ENCODE results near the gene SCFD2. TPM values are rescaled to one million over a fixed set of nuclear protein-coding genes. Genes with fewer than 3 reads are reported as not detected.
"Not testable (repeated sequence)": the region's sequence is repeated elsewhere in the genome, so short reads cannot be mapped to it uniquely, and the experiment has no call there.

Gene SCFD2
- total and polyA plus RNA-seq, 7 experiments from 2014 or later, result 13.4 to 32.8 (median 20.8) TPM

GRCh38 chr4:52992551-52992950 is 373.3 kb downstream of the SCFD2 start:
- CTCF ChIA-PET; H3K4me3 ChIP-seq (ENCODE audit: low read length): not testable (repeated sequence)
- H3K36me3 Mint-ChIP-seq, result peaks cover 0 to 35% (median 13%) of the 10 kb centered on the region in 5 donors

GRCh38 chr4:52991472-52991871 is 374.4 kb downstream of the SCFD2 start:
- Histone ChIP-seq H3K4me1 (ENCODE audit: control insufficient read depth in 2 of 2, insufficient read depth in 2 of 2, low read length in 2 of 2) (no peaks in the 10 kb centered on the region), H3K4me3 (ENCODE audit: low read length) (no peak overlapping the region), H3K27ac (ENCODE audit: low read depth, low read length) (no peak overlapping the region), H3K27me3 (ENCODE audit: control insufficient read depth in 2 of 2, insufficient read depth in 2 of 2, low read length in 2 of 2) (no peaks in the 10 kb centered on the region), H3K36me3 (ENCODE audit: control insufficient read depth in 2 of 3, insufficient read depth in 3 of 3, low read length in 3 of 3) (no peaks in the 10 kb centered on the region), H3K9me3 (ENCODE audit: control insufficient read depth in 2 of 3, low read length in 3 of 3) (no peaks in the 10 kb centered on the region)
- Mint-ChIP-seq H3K27ac (no peak overlapping the region), H3K4me3 (no peak overlapping the region), H3K36me3 (peaks cover 0 to 31% (median 13%) of the 10 kb centered on the region in 5 donors), H3K27me3 (no peaks in the 10 kb centered on the region), H3K9me3 (peaks cover 0 to 20% (median 1%) of the 10 kb centered on the region in 11 donors), H3K4me1 (peaks cover 0 to 5% (median 0%) of the 10 kb centered on the region in 7 donors)
- no peak for DNase-seq
- POLR2A ChIA-PET, result no interaction called here
- ATAC-seq, result no peak
- CTCF ChIA-PET, result interaction anchor here (0.6 kb wide), 1 partner anchor 67 kb away, joined by 3 read pairs; no protein-coding TSS in a partner anchor
- intact Hi-C loops (cut with micrococcal nuclease), result no loop called here

More at GRCh38 chr4:52992551-52992950, 373.3 kb downstream of the SCFD2 start:
- H3K27ac Mint-ChIP-seq; H3K27me3 ChIP-seq (ENCODE audit: control insufficient read depth in 2 of 2, insufficient read depth in 2 of 2, low read length in 2 of 2); H3K9me3 ChIP-seq (ENCODE audit: control insufficient read depth in 2 of 3, low read length in 3 of 3); POLR2A ChIA-PET; DNase-seq; H3K27me3 Mint-ChIP-seq; H3K36me3 ChIP-seq (ENCODE audit: control insufficient read depth in 2 of 3, insufficient read depth in 3 of 3, low read length in 3 of 3); ATAC-seq; intact Hi-C loops (cut with micrococcal nuclease); H3K4me1 ChIP-seq (ENCODE audit: control insufficient read depth in 2 of 2, insufficient read depth in 2 of 2, low read length in 2 of 2); H3K4me3 Mint-ChIP-seq; H3K4me1 Mint-ChIP-seq; H3K27ac ChIP-seq (ENCODE audit: low read depth, low read length): not testable (repeated sequence)
- peaks cover 0 to 20% (median 1%) of the 10 kb centered on the region in 11 donors for H3K9me3 Mint-ChIP-seq

- no peaks in the 10 kb centered on the region for H3K27me3 ChIP-seq (ENCODE audit: control insufficient read depth in 2 of 2, insufficient read depth in 2 of 2, low read length in 2 of 2)
- no peaks in the 10 kb centered on the region for H3K9me3 ChIP-seq (ENCODE audit: control insufficient read depth in 2 of 3, low read length in 3 of 3)
- no peaks in the 10 kb centered on the region for H3K4me1 ChIP-seq (ENCODE audit: control insufficient read depth in 2 of 2, insufficient read depth in 2 of 2, low read length in 2 of 2)
- H3K27me3 Mint-ChIP-seq, result no peaks in the 10 kb centered on the region
- no peak overlapping the region for H3K4me3 Mint-ChIP-seq
- peak overlapping the region in 1 of 9 donors; percentile 31 for H3K27ac Mint-ChIP-seq
- H3K9me3 Mint-ChIP-seq, result peaks cover 0 to 20% (median 1%) of the 10 kb centered on the region in 11 donors
- DNase-seq, result no peak
- peaks cover 0 to 5% (median 0%) of the 10 kb centered on the region in 7 donors for H3K4me1 Mint-ChIP-seq
- CTCF ChIA-PET, result no interaction called here
- ATAC-seq, result no peak
- H3K4me3 ChIP-seq (ENCODE audit: low read length), result no peak overlapping the region
- no peaks in the 10 kb centered on the region for H3K36me3 ChIP-seq (ENCODE audit: control insufficient read depth in 2 of 3, insufficient read depth in 3 of 3, low read length in 3 of 3)
- intact Hi-C loops (cut with micrococcal nuclease), result no loop called here
- H3K27ac ChIP-seq (ENCODE audit: low read depth, low read length), result no peak overlapping the region
- POLR2A ChIA-PET, result no interaction called here
- peaks cover 0 to 31% (median 13%) of the 10 kb centered on the region in 5 donors for H3K36me3 Mint-ChIP-seq
Observed at GRCh38 chr4:52990706-52991105, 375.2 kb downstream of the SCFD2 start.

GRCh38 chr4:52989865-52990264 is 376.0 kb downstream of the SCFD2 start:
- Mint-ChIP-seq H3K27me3 (no peaks in the 10 kb centered on the region), H3K36me3 (peaks cover 0 to 30% (median 13%) of the 10 kb centered on the region in 5 donors), H3K27ac (peak overlapping the region in 1 of 9 donors; percentile 9), H3K4me1 (peaks cover 0 to 5% (median 0%) of the 10 kb centered on the region in 7 donors), H3K4me3 (no peak overlapping the region), H3K9me3 (peaks cover 0 to 20% (median 1%) of the 10 kb centered on the region in 11 donors)
- Histone ChIP-seq H3K4me1 (ENCODE audit: control insufficient read depth in 2 of 2, insufficient read depth in 2 of 2, low read length in 2 of 2) (no peaks in the 10 kb centered on the region), H3K4me3 (ENCODE audit: low read length) (no peak overlapping the region), H3K36me3 (ENCODE audit: control insufficient read depth in 2 of 3, insufficient read depth in 3 of 3, low read length in 3 of 3) (no peaks in the 10 kb centered on the region), H3K27me3 (ENCODE audit: control insufficient read depth in 2 of 2, insufficient read depth in 2 of 2, low read length in 2 of 2) (no peaks in the 10 kb centered on the region), H3K27ac (ENCODE audit: low read depth, low read length) (no peak overlapping the region), H3K9me3 (ENCODE audit: control insufficient read depth in 2 of 3, low read length in 3 of 3) (no peaks in the 10 kb centered on the region)
- ChIA-PET POLR2A (no interaction called here), CTCF (no interaction called here)
- intact Hi-C loops (cut with micrococcal nuclease), result loop anchor here (10.0 kb wide), 3 partner anchors 335 to 1245 kb away; partner anchors contain the start of gene USP46 (in 1 of the 2)
- ATAC-seq, result no peak
- DNase-seq, result no peak

GRCh38 chr4:52987392-52988056 is 378.3 kb downstream of the SCFD2 start:
- H3K9me3 ChIP-seq (ENCODE audit: control insufficient read depth in 2 of 3, low read length in 3 of 3), result no peaks in the 10 kb centered on the region
- no peaks in the 10 kb centered on the region for H3K27me3 ChIP-seq (ENCODE audit: control insufficient read depth in 2 of 2, insufficient read depth in 2 of 2, low read length in 2 of 2)
- Mint-ChIP-seq H3K4me1 (peaks cover 0 to 11% (median 3%) of the 10 kb centered on the region in 7 donors), H3K27me3 (no peaks in the 10 kb centered on the region), H3K9me3 (peaks cover 0 to 9% (median 0%) of the 10 kb centered on the region in 11 donors), H3K4me3 (no peak overlapping the region), H3K36me3 (peaks cover 0 to 15% (median 3%) of the 10 kb centered on the region in 5 donors), H3K27ac (peak overlapping the region in 2 of 9 donors; percentile 4 to 6)
- ATAC-seq, result no peak
- intact Hi-C loops (cut with micrococcal nuclease), result loop anchor here (10.0 kb wide), 3 partner anchors 333 to 1247 kb away; partner anchors contain the start of gene USP46 (in 1 of the 2)
- H3K36me3 ChIP-seq (ENCODE audit: control insufficient read depth in 2 of 3, insufficient read depth in 3 of 3, low read length in 3 of 3), result no peaks in the 10 kb centered on the region
- DNase-seq, result no peak
- ChIA-PET POLR2A (interaction anchor here (0.5 kb wide), 1 partner anchor 1144 kb away, joined by 3 read pairs; no protein-coding TSS in a partner anchor), CTCF (no interaction called here)
- H3K4me3 ChIP-seq (ENCODE audit: low read length), result no peak overlapping the region
- no peaks in the 10 kb centered on the region for H3K4me1 ChIP-seq (ENCODE audit: control insufficient read depth in 2 of 2, insufficient read depth in 2 of 2, low read length in 2 of 2)
- H3K27ac ChIP-seq (ENCODE audit: low read depth, low read length), result no peak overlapping the region

GRCh38 chr4:52984462-52984881 is 381.4 kb downstream of the SCFD2 start:
- DNase-seq (no peak), ATAC-seq (no peak)
- ChIA-PET CTCF (interaction anchor here (0.6 to 2.4 kb wide), 4 partner anchors 204 to 439 kb away, joined by 3 to 11 read pairs (median 3); no protein-coding TSS in a partner anchor), POLR2A (interaction anchor here (0.7 kb wide), 1 partner anchor 958 kb away, joined by 4 read pairs; no protein-coding TSS in a partner anchor)
- H3K36me3 ChIP-seq (ENCODE audit: control insufficient read depth in 2 of 3, insufficient read depth in 3 of 3, low read length in 3 of 3), result no peaks in the 10 kb centered on the region
- Mint-ChIP-seq H3K27me3 (no peaks in the 10 kb centered on the region), H3K27ac (no peak overlapping the region), H3K4me1 (peaks cover 0 to 11% (median 3%) of the 10 kb centered on the region in 7 donors), H3K4me3 (no peak overlapping the region), H3K36me3 (peaks cover 0 to 8% (median 0%) of the 10 kb centered on the region in 5 donors), H3K9me3 (no peaks in the 10 kb centered on the region)
- no peaks in the 10 kb centered on the region for H3K27me3 ChIP-seq (ENCODE audit: control insufficient read depth in 2 of 2, insufficient read depth in 2 of 2, low read length in 2 of 2)
- H3K4me1 ChIP-seq (ENCODE audit: control insufficient read depth in 2 of 2, insufficient read depth in 2 of 2, low read length in 2 of 2), result no peaks in the 10 kb centered on the region
- intact Hi-C loops (cut with micrococcal nuclease), result loop anchor here (10.0 kb wide), 3 partner anchors 330 to 1250 kb away; partner anchors contain the start of gene USP46 (in 1 of the 2)
- no peaks in the 10 kb centered on the region for H3K9me3 ChIP-seq (ENCODE audit: control insufficient read depth in 2 of 3, low read length in 3 of 3)
- H3K27ac ChIP-seq (ENCODE audit: low read depth, low read length), result no peak overlapping the region
- no peak overlapping the region for H3K4me3 ChIP-seq (ENCODE audit: low read length)

Measured in naive thymus-derived CD4-positive, alpha-beta T cell (primary cell).